CD4-positive, CD25-positive, alpha-beta regulatory T cell (primary cell): ENCODE data around the gene ZNRF2. TPM values are rescaled to one million over a fixed set of nuclear protein-coding genes. Genes with fewer than 3 reads are reported as not detected.

ENCODE experiments used
- ATAC-seq, 2 donors: fragments of 150-1000 bp; cut with Tn5 transposase; one replicate each; pipeline ENCODE4 v1.10.0; 2021; ENCODE audit warnings: low read depth in 2 of 2, moderate number of reproducible peaks in 2 of 2, moderate library complexity in 1 of 2
- DNase-seq, 3 donors: peaks; one replicate each; pipeline versions ENCODE4 v3.0.0 to v3.0.0-alpha.2; 2012 to 2022; ENCODE audit warnings: mixed read lengths in 1 of 3
- H3K27ac ChIP-seq: one replicate; pipeline ENCODE4 v1.7.0; 2013; ENCODE audit warnings: mild to moderate bottlenecking, low read length; ENCODE audit not compliant: insufficient read depth, poor library complexity, severe bottlenecking
- H3K27me3 ChIP-seq: one replicate; pipeline ENCODE4 v1.7.0; 2013; ENCODE audit warnings: low read length; ENCODE audit not compliant: control insufficient read depth, insufficient read depth
- H3K36me3 ChIP-seq: one replicate; pipeline ENCODE4 v1.7.0; 2013; ENCODE audit warnings: mild to moderate bottlenecking, low read length, moderate library complexity; ENCODE audit not compliant: control insufficient read depth, insufficient read depth
- H3K4me1 ChIP-seq: 2 replicates; pipeline ENCODE4 v1.7.0; 2013; ENCODE audit warnings: mild to moderate bottlenecking, low read length; ENCODE audit not compliant: insufficient read depth, control insufficient read depth, poor library complexity, severe bottlenecking
- H3K4me3 ChIP-seq: one replicate; pipeline ENCODE4 v1.7.0; 2013; ENCODE audit warnings: low read depth, mild to moderate bottlenecking, low read length, moderate library complexity
- H3K9me3 ChIP-seq, 2 experiments: 1 replicate in 1 of 2; 2 replicates in 1 of 2; pipeline ENCODE4 v1.7.0; 2013; ENCODE audit warnings: low read length in 2 of 2, mild to moderate bottlenecking in 1 of 2, moderate library complexity in 1 of 2; ENCODE audit not compliant: control insufficient read depth in 2 of 2
- H3K27ac Mint-ChIP-seq, 3 donors: one replicate each; pipeline ENCODE4 v1.8.0; 2020 to 2022; ENCODE audit warnings: mild to moderate bottlenecking in 3 of 3, mixed read lengths in 3 of 3, moderate library complexity in 2 of 3
- H3K27me3 Mint-ChIP-seq: one replicate; pipeline ENCODE4 v1.8.0; 2022; ENCODE audit warnings: mild to moderate bottlenecking, mixed read lengths
- H3K36me3 Mint-ChIP-seq: one replicate; pipeline ENCODE4 v1.8.0; 2020; ENCODE audit warnings: mixed read lengths
- H3K4me1 Mint-ChIP-seq, 4 donors: one replicate each; pipeline ENCODE4 v1.8.0; 2020 to 2022; ENCODE audit warnings: mixed read lengths in 4 of 4, mild to moderate bottlenecking in 1 of 4
- H3K4me3 Mint-ChIP-seq, 4 donors: one replicate each; pipeline ENCODE4 v1.8.0; 2020 to 2022; ENCODE audit warnings: mild to moderate bottlenecking in 4 of 4, mixed read lengths in 4 of 4, moderate library complexity in 3 of 4
- H3K9me3 Mint-ChIP-seq, 7 donors: one replicate each; pipeline ENCODE4 v1.8.0; 2020 to 2022; ENCODE audit warnings: mixed read lengths in 7 of 7, mild to moderate bottlenecking in 3 of 7, moderate library complexity in 2 of 7
- polyA plus RNA-seq, 4 donors: library from polyadenylated mRNA; unstranded; fragments of 300-500 nt; fragmentation: Illumina TruSeq; gene quantifications; one replicate each; pipeline ENCODE4 v1.2.3, GENCODE V29; 2021
- total RNA-seq: library from RNA; stranded (reverse); gene quantifications from one replicate; pipeline ENCODE4 v1.2.3, GENCODE V29; 2022

The ZNRF2 gene
- total and polyA plus RNA-seq, 5 donors from 2014 or later: 2.1 to 53.1 (median 6.1) TPM

DNA sequence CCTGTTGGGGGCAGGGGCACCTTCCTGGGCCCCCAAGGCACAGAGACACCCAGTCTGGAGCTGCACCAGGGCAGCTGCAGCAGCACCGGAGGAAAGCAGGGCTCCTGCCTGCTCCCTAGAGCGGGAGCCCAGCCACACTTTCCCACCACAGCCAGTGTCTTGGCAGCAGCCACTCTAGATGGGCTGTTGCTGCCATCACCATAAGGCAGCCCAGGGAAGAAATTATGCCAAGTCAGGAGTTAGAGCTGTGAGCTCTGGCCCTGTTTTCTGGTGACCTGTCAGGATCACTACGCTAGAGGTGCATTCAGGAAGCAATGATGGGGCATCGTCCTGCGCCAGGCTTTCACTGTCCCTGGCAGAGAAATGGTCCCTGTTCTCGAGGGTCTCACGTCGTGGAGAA is 38.0 kb upstream of the ZNRF2 start:
- H3K9me3 Mint-ChIP-seq: peaks cover 0 to 4% (median 0%) of the 10 kb centered on the region in 7 donors
- Histone ChIP-seq H3K4me1 (peaks cover 39% of the 10 kb centered on the region), H3K36me3 (no peaks in the 10 kb centered on the region), H3K4me3 (no peak overlapping the region), H3K9me3 (no peaks in the 10 kb centered on the region), H3K27ac (no peak overlapping the region), H3K27me3 (no peaks in the 10 kb centered on the region)
- peaks cover 25 to 64% (median 46%) of the 10 kb centered on the region in 4 donors for H3K4me1 Mint-ChIP-seq
- H3K36me3 Mint-ChIP-seq: no peaks in the 10 kb centered on the region
- no peak overlapping the region for H3K4me3 Mint-ChIP-seq
- no peaks in the 10 kb centered on the region for H3K27me3 Mint-ChIP-seq
- peak overlapping the region in 2 of 3 donors; percentile 84 to 88 for H3K27ac Mint-ChIP-seq
- DNase-seq (no peak), ATAC-seq (no peak)

GRCh38 chr7:30247541-30248401 is 36.6 kb upstream of the ZNRF2 start:
- DNase-seq: peak in 2 of 3 donors; percentile 9 to 16
- peak overlapping the region in 3 of 4 donors; percentile 39 to 69 (median 44) for H3K4me3 Mint-ChIP-seq
- ATAC-seq: no peak

GRCh38 chr7:30249316-30249715 is 35.1 kb upstream of the ZNRF2 start:
- Histone ChIP-seq H3K27ac (peak overlapping the region; percentile 69), H3K4me1 (peaks cover 45% of the 10 kb centered on the region), H3K36me3 (no peaks in the 10 kb centered on the region), H3K27me3 (no peaks in the 10 kb centered on the region), H3K4me3 (peak overlapping the region; percentile 65), H3K9me3 (no peaks in the 10 kb centered on the region)
- Mint-ChIP-seq H3K27ac (peak overlapping the region; percentile 88 to 93 (median 88)), H3K4me3 (peak overlapping the region; percentile 30 to 75 (median 50)), H3K36me3 (peaks cover 11% of the 10 kb centered on the region), H3K4me1 (peaks cover 22 to 81% (median 60%) of the 10 kb centered on the region in 4 donors), H3K27me3 (no peaks in the 10 kb centered on the region), H3K9me3 (peaks cover 0 to 4% (median 0%) of the 10 kb centered on the region in 7 donors)
- DNase-seq (no peak), ATAC-seq (no peak)

More at GRCh38 chr7:30247541-30248401, 36.6 kb upstream of the ZNRF2 start:
- H3K4me3 ChIP-seq: no peak overlapping the region
- H3K27me3 ChIP-seq: no peaks in the 10 kb centered on the region
- Mint-ChIP-seq H3K27ac (peak overlapping the region; percentile 84 to 88 (median 87)), H3K27me3 (no peaks in the 10 kb centered on the region), H3K9me3 (peaks cover 0 to 4% (median 0%) of the 10 kb centered on the region in 7 donors), H3K36me3 (no peaks in the 10 kb centered on the region), H3K4me1 (peaks cover 22 to 75% (median 53%) of the 10 kb centered on the region in 4 donors)
- H3K27ac ChIP-seq: no peak overlapping the region
- H3K4me1 ChIP-seq: peaks cover 45% of the 10 kb centered on the region
- H3K9me3 ChIP-seq: no peaks in the 10 kb centered on the region
- H3K36me3 ChIP-seq: no peaks in the 10 kb centered on the region

DNA sequence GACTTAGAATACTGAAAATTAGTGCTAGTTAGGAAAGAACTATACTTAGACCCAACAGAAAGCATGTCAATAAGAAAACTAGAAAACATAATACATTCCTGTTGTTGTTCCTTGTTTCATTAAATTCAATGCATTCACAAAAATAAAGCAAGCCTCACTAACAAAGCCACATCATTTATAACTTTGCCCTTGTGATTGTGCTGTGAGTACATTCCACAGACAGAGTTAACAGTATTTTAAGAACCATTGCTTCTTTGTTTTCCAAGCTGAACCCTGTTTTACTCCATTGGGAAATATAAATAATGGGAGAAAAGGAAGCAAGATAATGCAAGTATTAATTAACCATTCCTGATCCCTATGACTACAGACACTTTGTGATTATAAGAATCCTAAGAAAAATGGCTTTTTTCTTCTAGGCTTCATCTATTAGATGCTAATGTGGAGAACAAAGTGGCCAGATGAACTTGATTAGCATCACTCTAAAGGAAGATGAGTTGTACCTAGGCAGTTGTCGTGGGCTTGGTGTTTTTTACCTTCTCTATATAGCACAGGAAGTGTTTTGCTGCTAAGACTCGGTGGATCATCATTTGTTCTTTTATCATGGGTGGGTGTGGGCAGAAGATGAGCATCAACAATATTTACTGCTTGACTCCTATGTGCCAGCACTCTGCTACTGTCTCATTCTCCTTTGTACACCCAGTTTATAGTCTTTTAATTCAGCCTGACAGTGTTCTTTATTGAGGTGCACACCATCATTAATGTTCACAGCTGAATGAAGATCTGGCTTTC is 34.2 kb upstream of the ZNRF2 start:
- peak overlapping the region; percentile 88 to 93 (median 88) for H3K27ac Mint-ChIP-seq
- peaks cover 11% of the 10 kb centered on the region for H3K36me3 Mint-ChIP-seq
- no peaks in the 10 kb centered on the region for H3K36me3 ChIP-seq
- H3K4me1 Mint-ChIP-seq: peaks cover 17 to 76% (median 57%) of the 10 kb centered on the region in 4 donors
- H3K27me3 ChIP-seq: no peaks in the 10 kb centered on the region
- ATAC-seq (peak; percentile 88 to 93), DNase-seq (peak in 2 of 3 donors; percentile 75)
- H3K4me1 ChIP-seq: peaks cover 45% of the 10 kb centered on the region
- peaks cover 0 to 4% (median 0%) of the 10 kb centered on the region in 7 donors for H3K9me3 Mint-ChIP-seq
- no peaks in the 10 kb centered on the region for H3K9me3 ChIP-seq
- peak overlapping the region; percentile 69 for H3K27ac ChIP-seq
- no peaks in the 10 kb centered on the region for H3K27me3 Mint-ChIP-seq
- H3K4me3 ChIP-seq: peak overlapping the region; percentile 65
- H3K4me3 Mint-ChIP-seq: peak overlapping the region; percentile 1 to 79 (median 56)

DNA sequence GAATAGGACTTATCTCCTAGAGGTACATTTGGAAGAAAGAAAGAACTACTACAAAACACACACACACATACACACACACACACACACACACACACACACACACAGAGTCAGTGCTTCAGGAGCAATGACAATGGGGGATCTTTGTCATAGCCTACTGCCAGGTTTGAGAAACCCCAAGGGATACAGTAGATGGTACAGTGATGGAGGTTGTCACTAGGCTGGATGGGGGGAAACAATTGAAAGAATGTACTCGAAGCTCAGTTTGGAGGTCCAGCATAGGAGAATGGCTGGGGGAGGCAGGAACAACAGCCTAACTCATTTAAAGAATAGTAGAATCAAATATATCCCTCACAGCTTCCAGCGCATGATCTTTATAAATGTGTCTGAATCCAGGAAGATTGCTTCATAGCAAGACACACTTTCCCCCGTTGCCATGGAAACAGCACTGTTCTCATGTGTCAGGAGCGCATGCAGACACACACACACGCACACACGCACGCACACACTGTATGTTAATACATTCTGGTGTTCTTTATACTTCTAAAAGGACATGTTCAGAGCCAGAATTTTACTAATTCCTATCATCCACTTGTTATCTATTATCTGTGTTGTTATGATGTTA is 32.6 kb upstream of the ZNRF2 start:
- Mint-ChIP-seq H3K27me3 (no peaks in the 10 kb centered on the region), H3K4me3 (peak overlapping the region in 3 of 4 donors; percentile 7 to 47 (median 47))
- no peak for ATAC-seq

DNA sequence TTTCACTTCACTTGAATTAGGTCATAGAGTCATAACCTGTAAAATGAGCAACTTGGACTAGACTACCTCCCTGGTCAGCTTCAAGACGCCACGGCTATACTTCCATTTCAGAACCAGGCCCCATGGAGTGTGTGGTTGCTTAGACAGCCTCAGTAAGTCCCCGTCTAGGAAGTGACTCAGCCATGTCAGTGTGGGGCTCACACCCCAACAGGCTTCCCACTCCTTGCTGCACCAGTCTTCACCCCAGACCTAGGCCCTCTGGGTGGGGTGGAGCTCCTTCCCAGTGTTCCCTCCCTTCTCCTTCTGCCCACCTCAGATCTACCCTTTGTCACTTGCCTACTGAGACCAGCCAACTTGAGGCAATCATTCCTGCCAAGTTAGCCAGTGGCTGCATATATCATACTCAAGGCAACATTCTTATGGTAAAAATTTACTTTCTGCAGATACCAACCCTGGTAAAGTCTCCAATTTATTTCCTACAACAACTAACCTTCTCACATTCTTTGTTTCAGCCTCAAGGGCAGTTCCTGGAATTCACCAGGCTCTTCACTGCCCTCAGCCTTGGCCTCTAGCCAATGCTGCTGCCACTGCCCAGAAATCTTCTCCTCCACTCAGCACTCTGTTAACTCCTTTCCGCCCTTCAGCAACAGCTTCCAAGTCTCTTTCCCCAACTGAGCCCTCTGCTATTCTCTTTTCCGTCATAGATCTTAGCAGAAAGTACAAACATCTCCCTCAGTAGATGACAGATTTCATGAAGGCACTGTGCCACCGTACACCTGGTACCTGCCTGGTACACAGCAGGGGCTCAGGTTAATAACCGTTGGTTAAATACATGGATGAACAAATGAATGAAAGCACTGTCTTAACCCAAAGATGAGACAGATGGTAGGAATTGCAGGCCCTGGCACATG is 31.3 kb upstream of the ZNRF2 start:
- DNase-seq: no peak

More for the DNA sequence above, 32.6 kb upstream of the ZNRF2 start:
- H3K4me1 ChIP-seq: peaks cover 45% of the 10 kb centered on the region
- no peaks in the 10 kb centered on the region for H3K9me3 ChIP-seq
- no peaks in the 10 kb centered on the region for H3K36me3 ChIP-seq
- H3K27ac ChIP-seq: peak overlapping the region; percentile 69
- Mint-ChIP-seq H3K4me1 (peaks cover 16 to 65% (median 54%) of the 10 kb centered on the region in 4 donors), H3K27ac (peak overlapping the region; percentile 70 to 88 (median 77)), H3K36me3 (peaks cover 17% of the 10 kb centered on the region), H3K9me3 (peaks cover 0 to 4% (median 0%) of the 10 kb centered on the region in 7 donors)
- DNase-seq: no peak
- H3K4me3 ChIP-seq: no peak overlapping the region
- no peaks in the 10 kb centered on the region for H3K27me3 ChIP-seq

More for the DNA sequence above, 31.3 kb upstream of the ZNRF2 start:
- Histone ChIP-seq H3K36me3 (no peaks in the 10 kb centered on the region), H3K4me1 (peaks cover 37% of the 10 kb centered on the region), H3K27me3 (no peaks in the 10 kb centered on the region), H3K4me3 (no peak overlapping the region), H3K9me3 (no peaks in the 10 kb centered on the region), H3K27ac (no peak overlapping the region)
- Mint-ChIP-seq H3K27ac (peak overlapping the region; percentile 44 to 88 (median 68)), H3K27me3 (no peaks in the 10 kb centered on the region), H3K36me3 (peaks cover 17% of the 10 kb centered on the region), H3K4me3 (no peak overlapping the region), H3K4me1 (peaks cover 16 to 52% (median 42%) of the 10 kb centered on the region in 4 donors), H3K9me3 (peaks cover 0 to 5% (median 0%) of the 10 kb centered on the region in 7 donors)
- ATAC-seq: no peak
